Common myeloid progenitor, CD34-positive (primary cell): Measurements from ENCODE around the gene SEMA4C.
"Not testable (repeated sequence)": the region's sequence is repeated elsewhere in the genome, so short reads cannot be mapped to it uniquely, and the experiment has no call there.

Experiments
- CTCF ChIA-PET: fragments of 350-600 bp; sonication (Branson Sonifier 250); formaldehyde crosslinking; loops from one replicate; lab custom pipeline; 2021; ENCODE audit warnings: antibody characterized with exemption; lab: Charles Lee
- POLR2A ChIA-PET: fragments of 350-600 bp; sonication (Branson Sonifier 250); formaldehyde crosslinking; loops from one replicate; lab custom pipeline; 2021; ENCODE audit warnings: antibody characterized with exemption; lab: Charles Lee
- DNase-seq, 3 donors: peaks; one replicate each; pipeline versions ENCODE4 v3.0.0 to v3.0.0-alpha.2; 2013
- H3K27ac ChIP-seq, 2 experiments: 1 replicate in 1 of 2; 2 replicates in 1 of 2; pipeline ENCODE4 v1.7.0; 2013; ENCODE audit warnings: inconsistent platforms in 2 of 2, low read length in 2 of 2, mild to moderate bottlenecking in 2 of 2, low read depth in 1 of 2, moderate library complexity in 1 of 2; ENCODE audit not compliant: severe bottlenecking in 2 of 2, insufficient read depth in 1 of 2, poor library complexity in 1 of 2
- H3K27me3 ChIP-seq, 5 experiments: replicated peaks in 2 of 5; 1 replicate in 3 of 5; 2 replicates in 2 of 5; pipeline versions ENCODE4 v1.6.1 to v1.7.0; 2013; ENCODE audit warnings: low read length in 4 of 5, mild to moderate bottlenecking in 2 of 5, moderate library complexity in 2 of 5, inconsistent platforms in 1 of 5; ENCODE audit not compliant: insufficient read depth in 5 of 5, control insufficient read depth in 4 of 5
- H3K36me3 ChIP-seq, 4 experiments: 1 replicate in 2 of 4; 2 replicates in 2 of 4; pipeline versions ENCODE4 v1.6.1 to v1.7.0; 2013; ENCODE audit warnings: low read length in 3 of 4, control low read depth in 1 of 4, mild to moderate bottlenecking in 1 of 4; ENCODE audit not compliant: control insufficient read depth in 4 of 4, insufficient read depth in 4 of 4
- H3K4me1 ChIP-seq, 4 experiments: 1 replicate in 3 of 4; 2 replicates in 1 of 4; pipeline versions ENCODE4 v1.6.1 to v1.7.1; 2013; ENCODE audit warnings: low read length in 3 of 4, mild to moderate bottlenecking in 3 of 4, control low read depth in 1 of 4, inconsistent platforms in 1 of 4, moderate library complexity in 1 of 4; ENCODE audit not compliant: control insufficient read depth in 4 of 4, insufficient read depth in 4 of 4; ENCODE audit errors: control extremely low read depth in 1 of 4
- H3K4me3 ChIP-seq, 7 experiments: 1 replicate in 4 of 7; 2 replicates in 3 of 7; pipeline versions ENCODE4 v1.5.1 to v1.7.0; 2013; ENCODE audit warnings: mild to moderate bottlenecking in 7 of 7, low read length in 6 of 7, moderate library complexity in 6 of 7, inconsistent platforms in 2 of 7, low read depth in 2 of 7, control low read depth in 1 of 7; ENCODE audit not compliant: insufficient read depth in 4 of 7, control insufficient read depth in 1 of 7; ENCODE audit errors: extremely low read depth in 1 of 7
- H3K9me3 ChIP-seq, 5 experiments: 1 replicate in 4 of 5; 2 replicates in 1 of 5; pipeline versions ENCODE4 v1.6.1 to v1.7.1; 2013; ENCODE audit warnings: low read length in 4 of 5, mild to moderate bottlenecking in 2 of 5, inconsistent platforms in 1 of 5, low read depth in 1 of 5, moderate library complexity in 1 of 5; ENCODE audit not compliant: control insufficient read depth in 4 of 5, insufficient read depth in 2 of 5; ENCODE audit errors: control extremely low read depth in 1 of 5
- WGBS: methylation state at CpG from one replicate; pipeline ENCODE4 v1.1.5; 2013; ENCODE audit not compliant: insufficient coverage; 5-methylcytosine and 5-hydroxymethylcytosine counted together

SEMA4C gene

DNA sequence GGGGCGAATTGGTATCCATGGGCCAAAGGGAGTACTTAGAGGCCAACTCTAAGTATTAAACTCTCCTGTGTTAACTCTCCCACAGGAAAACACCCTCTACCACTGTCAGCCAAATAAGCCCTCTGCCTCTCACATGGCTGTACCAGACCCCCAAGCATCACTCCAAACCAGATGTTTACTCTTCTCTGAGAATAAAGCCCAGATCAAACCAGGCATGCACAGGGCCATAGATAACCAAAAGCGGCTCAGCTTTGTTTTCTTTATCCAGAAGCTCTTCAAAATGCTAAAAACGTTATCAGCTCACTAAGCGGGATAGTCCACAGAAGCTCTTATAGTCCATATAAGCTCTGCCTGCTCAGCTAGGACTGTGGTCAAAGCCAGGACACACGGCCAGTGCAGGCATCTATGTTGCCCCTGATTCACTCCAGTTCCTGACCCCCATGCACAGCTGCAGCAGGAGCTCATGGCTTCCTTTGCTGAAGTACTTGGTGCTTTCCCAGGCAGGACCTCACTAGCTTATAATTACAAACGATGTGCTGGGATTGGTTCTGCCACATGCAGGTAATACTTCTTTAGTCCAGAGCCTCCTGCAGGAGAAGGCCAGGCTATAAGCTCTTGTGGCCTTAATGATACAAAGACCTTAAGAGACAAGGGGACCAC is 21.0 kb upstream of the SEMA4C start:
- Histone ChIP-seq H3K4me1 (peaks cover 0 to 22% (median 9%) of the 10 kb centered on the region in 4 experiments), H3K27ac (peak overlapping the region in 1 of 2 experiments; percentile 66), H3K36me3 (no peaks in the 10 kb centered on the region), H3K9me3 (no peaks in the 10 kb centered on the region), H3K27me3 (no peaks in the 10 kb centered on the region), H3K4me3 (no peak overlapping the region)
- ChIA-PET CTCF (interaction anchor here (0.9 to 1.7 kb wide), 4 partner anchors 8 to 22 kb away, joined by 3 to 5 read pairs (median 4); no protein-coding TSS in a partner anchor), POLR2A (no interaction called here)
- no peak for DNase-seq
- 95% methylated on average over 5 of the region's 6 CpGs for WGBS

DNA sequence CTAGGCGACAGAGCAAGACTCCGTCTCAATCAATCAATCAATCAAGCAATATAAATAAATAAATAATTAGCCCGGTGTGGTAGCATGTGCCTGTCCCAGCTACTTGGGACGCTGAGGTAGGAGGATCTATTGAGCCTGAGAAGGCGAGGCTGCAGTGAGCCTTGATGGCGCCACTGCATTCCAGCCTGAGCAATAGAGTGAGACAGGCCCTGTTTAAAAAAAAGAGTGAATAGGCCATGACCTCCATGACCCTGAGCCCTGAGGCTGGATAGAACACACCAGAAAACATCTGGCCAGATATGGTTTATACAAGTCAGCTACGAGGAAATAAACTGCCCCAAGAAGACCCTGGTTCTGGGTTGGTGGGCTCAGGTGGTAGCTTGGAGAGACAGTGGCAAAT is 20.4 kb upstream of the SEMA4C start:
- Histone ChIP-seq H3K36me3 (no peaks in the 10 kb centered on the region), H3K27me3 (no peaks in the 10 kb centered on the region), H3K4me3 (no peak overlapping the region), H3K9me3 (no peaks in the 10 kb centered on the region), H3K4me1 (peaks cover 0 to 19% (median 7%) of the 10 kb centered on the region in 4 experiments), H3K27ac (peak overlapping the region in 1 of 2 experiments; percentile 66)
- WGBS: 94% methylated on average over 5 of the region's 7 CpGs
- POLR2A ChIA-PET: no interaction called here
- no peak for DNase-seq
- CTCF ChIA-PET: interaction anchor here (1.2 to 1.7 kb wide), 3 partner anchors 8 to 19 kb away, joined by 3 to 5 read pairs (median 4); no protein-coding TSS in a partner anchor

DNA sequence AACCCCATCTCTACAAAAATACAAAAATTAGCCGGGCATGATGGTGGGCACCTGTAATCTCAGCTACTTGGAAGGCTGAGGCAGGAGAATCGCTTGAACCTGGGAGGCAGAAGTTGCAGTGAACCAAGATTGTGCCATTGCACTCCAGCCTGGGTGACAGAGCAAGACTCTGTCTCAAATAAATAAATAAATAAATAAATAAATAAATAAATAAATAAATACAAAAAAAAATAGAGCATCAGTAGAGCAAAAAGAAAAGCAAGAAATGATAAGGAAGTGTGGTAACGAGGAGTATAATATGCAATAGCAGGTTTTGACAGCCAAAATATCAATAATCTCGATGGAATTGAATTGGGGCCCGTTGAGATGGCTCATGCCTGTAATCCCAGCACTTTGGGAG is 19.6 kb upstream of the SEMA4C start:
- WGBS: 100% methylated on average over 4 of the region's 5 CpGs
- DNase-seq, H3K9me3 ChIP-seq, H3K36me3 ChIP-seq, H3K27me3 ChIP-seq, H3K27ac ChIP-seq, H3K4me3 ChIP-seq: not testable (repeated sequence)
- CTCF ChIA-PET: interaction anchor here (1.0 to 1.7 kb wide), 2 partner anchors 10 to 32 kb away, joined by 3 to 5 read pairs; no protein-coding TSS in a partner anchor
- H3K4me1 ChIP-seq: peaks cover 0 to 19% (median 7%) of the 10 kb centered on the region in 4 experiments
- POLR2A ChIA-PET: interaction anchor here (0.6 kb wide), 2 partner anchors 35 to 230 kb away, joined by 3 to 4 read pairs; no protein-coding TSS in a partner anchor

DNA sequence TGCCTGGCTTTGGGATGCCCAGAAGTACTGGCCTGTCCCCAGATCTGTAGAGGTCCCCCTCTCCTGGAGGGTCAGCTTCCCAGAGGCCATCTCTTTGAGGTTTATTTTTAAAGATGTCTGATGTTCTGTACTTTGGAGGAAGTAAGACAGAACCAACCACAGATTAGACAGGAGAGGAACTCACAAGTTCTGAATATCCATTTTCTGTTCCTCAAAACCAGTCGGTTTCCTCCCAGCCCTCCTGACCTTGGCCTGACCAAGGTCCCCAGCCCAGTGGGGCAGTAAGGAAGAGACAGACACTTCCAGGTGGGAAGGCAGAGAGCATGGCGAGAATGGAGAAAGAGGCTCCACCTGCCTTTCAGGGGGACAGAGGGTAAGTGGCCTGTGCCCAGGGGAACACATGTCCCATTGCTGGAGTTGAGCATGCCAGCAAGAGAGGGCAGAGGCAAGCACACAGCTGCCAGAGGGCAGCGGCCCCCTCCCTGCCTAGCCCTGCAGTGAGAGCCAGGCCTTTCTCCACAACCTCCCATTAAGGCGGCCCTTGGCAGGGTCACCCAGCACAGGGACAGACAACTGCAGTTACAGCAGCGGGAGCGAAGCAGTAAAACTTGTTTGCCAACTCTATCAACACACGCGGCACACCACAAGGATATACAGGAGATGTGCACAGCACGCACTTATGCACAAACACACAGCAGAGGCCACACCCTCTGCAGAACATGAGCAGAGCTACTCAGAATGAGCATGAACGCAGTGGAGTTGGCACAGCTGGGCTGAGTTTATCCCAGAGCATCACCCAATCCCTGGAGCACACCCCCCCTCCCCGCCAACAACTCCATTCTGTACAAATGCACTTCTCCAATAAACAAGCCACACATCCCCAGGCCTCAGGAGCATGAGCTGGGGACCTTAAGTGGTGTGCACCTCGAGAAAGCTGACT is 18.5 kb upstream of the SEMA4C start:
- no peaks in the 10 kb centered on the region for H3K36me3 ChIP-seq
- no peaks in the 10 kb centered on the region for H3K9me3 ChIP-seq
- no peak overlapping the region for H3K4me3 ChIP-seq
- CTCF ChIA-PET: interaction anchor here (0.7 to 1.9 kb wide), 3 partner anchors 14 to 31 kb away, joined by 3 to 5 read pairs (median 5); partner anchors contain the start of gene ANKRD39
- H3K4me1 ChIP-seq: peaks cover 0 to 19% (median 7%) of the 10 kb centered on the region in 4 experiments
- WGBS: 83% methylated on average over 7 of the region's 12 CpGs
- peak in 1 of 3 donors; percentile 20 for DNase-seq
- H3K27me3 ChIP-seq: no peaks in the 10 kb centered on the region
- POLR2A ChIA-PET: no interaction called here
- H3K27ac ChIP-seq: no peak overlapping the region

DNA sequence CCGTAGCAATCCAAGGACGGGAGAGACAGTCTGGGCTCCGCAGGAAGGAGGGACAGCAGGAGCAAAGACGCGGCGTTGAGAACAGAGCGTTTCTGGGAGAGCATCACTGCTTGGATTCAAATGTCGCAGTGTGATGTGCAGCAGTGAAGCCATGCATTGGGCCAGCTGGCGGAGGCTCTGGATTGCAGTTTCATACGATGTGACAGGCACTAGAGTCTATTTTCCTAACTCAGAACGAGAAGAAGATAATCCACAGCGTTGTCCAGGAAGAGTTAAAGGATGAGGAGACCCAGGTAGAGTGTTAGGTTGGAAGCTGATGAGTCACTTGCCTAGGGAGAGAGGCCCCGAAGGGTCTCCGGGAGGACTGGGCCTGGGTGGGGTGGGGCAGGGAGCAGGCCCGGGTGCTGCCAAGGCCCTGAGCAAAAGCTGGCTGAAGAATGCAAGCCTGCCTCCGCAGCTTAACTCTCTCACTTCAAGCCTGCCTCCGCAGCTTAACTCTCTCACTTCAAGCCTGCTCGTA is 17.7 kb upstream of the SEMA4C start:
- ChIA-PET POLR2A (interaction anchor here (0.7 kb wide), 1 partner anchor 50 kb away, joined by 7 read pairs; no protein-coding TSS in a partner anchor), CTCF (interaction anchor here (1.1 to 1.9 kb wide), 2 partner anchors 14 to 30 kb away, joined by 5 read pairs; partner anchors contain the start of gene ANKRD39)
- H3K36me3 ChIP-seq: no peaks in the 10 kb centered on the region
- peaks cover 0 to 19% (median 7%) of the 10 kb centered on the region in 4 experiments for H3K4me1 ChIP-seq
- no peaks in the 10 kb centered on the region for H3K27me3 ChIP-seq
- no peaks in the 10 kb centered on the region for H3K9me3 ChIP-seq
- H3K27ac ChIP-seq: no peak overlapping the region
- H3K4me3 ChIP-seq: no peak overlapping the region
- 97% methylated on average over 18 of the region's 18 CpGs for WGBS
- DNase-seq: no peak

DNA sequence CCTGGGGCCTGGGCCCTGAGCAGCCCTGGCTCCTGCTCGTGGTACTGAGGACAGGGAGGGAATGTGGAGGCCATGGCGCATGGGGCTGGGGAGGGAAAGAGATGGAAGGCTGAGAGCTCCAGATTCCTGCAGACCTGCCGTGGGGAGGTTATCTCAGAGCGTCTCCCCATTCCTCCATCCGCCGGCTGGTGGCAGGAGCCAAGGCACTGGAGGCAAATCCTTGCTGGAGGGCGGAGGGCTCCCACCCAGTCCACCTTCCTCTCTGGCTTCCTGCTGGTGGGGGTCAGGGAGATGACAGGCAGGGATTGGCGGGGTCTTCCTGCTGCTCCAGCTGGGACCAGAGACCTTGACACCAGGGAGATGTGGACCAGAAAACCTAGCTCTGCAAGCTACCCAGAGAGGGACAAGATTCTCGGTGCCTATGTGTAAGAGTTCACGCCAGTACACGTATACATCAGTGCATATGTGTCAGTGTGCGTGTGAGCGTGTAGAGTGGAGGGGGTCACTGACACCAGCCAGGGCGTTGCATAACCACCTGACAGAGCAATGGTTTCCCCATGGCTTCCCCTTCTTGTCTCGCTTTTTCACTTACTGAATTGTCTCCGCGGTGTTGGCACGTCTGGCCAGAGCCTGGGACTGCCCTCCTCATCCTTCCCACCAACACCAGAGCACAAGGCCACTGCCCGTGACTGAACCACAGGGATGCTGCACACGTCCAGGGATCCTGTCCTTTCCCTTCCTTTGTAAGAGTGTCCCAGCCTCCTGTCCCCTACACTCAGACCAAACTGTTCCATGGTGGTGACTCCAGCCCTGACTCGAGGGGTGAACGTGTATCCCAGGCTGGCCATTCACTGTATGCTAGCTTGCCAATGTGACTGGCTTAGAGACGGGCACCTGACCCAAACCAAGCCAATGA is 15.8 kb upstream of the SEMA4C start:
- CTCF ChIA-PET: interaction anchor here (1.1 to 1.2 kb wide), 2 partner anchors 11 to 75 kb away, joined by 3 read pairs; no protein-coding TSS in a partner anchor
- Histone ChIP-seq H3K4me1 (peaks cover 0 to 11% (median 6%) of the 10 kb centered on the region in 4 experiments), H3K9me3 (no peaks in the 10 kb centered on the region), H3K4me3 (no peak overlapping the region), H3K27ac (no peak overlapping the region), H3K36me3 (no peaks in the 10 kb centered on the region), H3K27me3 (peaks cover 0 to 2% (median 0%) of the 10 kb centered on the region in 5 experiments)
- POLR2A ChIA-PET: no interaction called here
- 98% methylated on average over 16 of the region's 23 CpGs for WGBS
- no peak for DNase-seq
